T-cell (primary cell): ENCODE results near the gene CTSF. TPM values are rescaled to one million over a fixed set of nuclear protein-coding genes. Genes with fewer than 3 reads are reported as not detected.
"Not testable (repeated sequence)": the region's sequence is repeated elsewhere in the genome, so short reads cannot be mapped to it uniquely, and the experiment has no call there.

Experiments used
- ATAC-seq, 4 experiments: fragments of 200-7000 bp in 3 of 4; fragments of 150-1000 bp in 1 of 4; cut with Tn5 transposase; replicated peaks in 1 of 4; 1 replicate in 3 of 4; 2 replicates in 1 of 4; pipeline ENCODE4 v1.10.0; 2021; ENCODE audit warnings: moderate library complexity in 3 of 4, mild to moderate bottlenecking in 2 of 4, moderate number of reproducible peaks in 1 of 4
- CTCF ChIA-PET, 2 donors: fragments of 300-600 bp; sonication (Branson Sonifier 250); formaldehyde crosslinking; loops; one replicate each; lab custom pipeline; 2022; ENCODE audit warnings: antibody characterized with exemption in 2 of 2; lab: Charles Lee
- POLR2A ChIA-PET, 2 donors: fragments of 300-600 bp; sonication (Branson Sonifier 250); formaldehyde crosslinking; loops; one replicate each; lab custom pipeline; 2022; ENCODE audit warnings: antibody characterized with exemption in 2 of 2; lab: Charles Lee
- DNase-seq, 35 experiments: peaks; one replicate each; pipeline versions ENCODE4 v3.0.0 to v3.0.0-alpha.2; 2013 to 2023
- H3K27ac ChIP-seq: one replicate; pipeline ENCODE4 v1.5.1; 2013; ENCODE audit warnings: low read length
- H3K27me3 ChIP-seq, 2 experiments: replicated peaks in 1 of 2; 1 replicate in 1 of 2; 2 replicates in 1 of 2; pipeline versions ENCODE4 v1.6.1 to v1.7.0; 2013; ENCODE audit warnings: low read length in 1 of 2, mixed read lengths in 1 of 2; ENCODE audit not compliant: control insufficient read depth in 2 of 2, insufficient read depth in 2 of 2; ENCODE audit errors: extremely low read depth in 1 of 2
- H3K36me3 ChIP-seq, 2 donors: 1 replicate in 1 of 2; 2 replicates in 1 of 2; pipeline versions ENCODE4 v1.6.1 to v1.7.0; 2013; ENCODE audit warnings: low read length in 1 of 2; ENCODE audit not compliant: control insufficient read depth in 2 of 2, insufficient read depth in 1 of 2; ENCODE audit errors: extremely low read depth in 1 of 2
- H3K4me1 ChIP-seq, 2 experiments: 1 replicate in 1 of 2; 2 replicates in 1 of 2; pipeline versions ENCODE4 v1.6.1 to v1.7.0; 2013; ENCODE audit warnings: low read length in 2 of 2, mixed read lengths in 1 of 2; ENCODE audit not compliant: insufficient read depth in 2 of 2, control insufficient read depth in 1 of 2; ENCODE audit errors: extremely low read depth in 1 of 2
- H3K4me3 ChIP-seq, 2 donors: 1 replicate in 1 of 2; 2 replicates in 1 of 2; pipeline versions ENCODE4 v1.5.1 to v1.7.0; 2013; ENCODE audit warnings: mild to moderate bottlenecking in 2 of 2, low read length in 1 of 2, moderate library complexity in 1 of 2; ENCODE audit not compliant: control insufficient read depth in 1 of 2; ENCODE audit errors: extremely low read depth in 1 of 2
- H3K9me3 ChIP-seq: 2 replicates; pipeline ENCODE4 v1.7.0; 2013
- H3K27ac Mint-ChIP-seq, 2 donors: one replicate each; pipeline ENCODE4 v1.8.0; 2020 to 2021; ENCODE audit warnings: mild to moderate bottlenecking in 2 of 2, mixed read lengths in 2 of 2
- H3K27me3 Mint-ChIP-seq, 2 donors: one replicate each; pipeline ENCODE4 v1.8.0; 2021 to 2022; ENCODE audit warnings: mixed read lengths in 2 of 2
- H3K36me3 Mint-ChIP-seq: one replicate; pipeline ENCODE4 v1.8.0; 2021; ENCODE audit warnings: mixed read lengths
- H3K4me1 Mint-ChIP-seq, 3 donors: one replicate each; pipeline ENCODE4 v1.8.0; 2020 to 2022; ENCODE audit warnings: mixed read lengths in 3 of 3, mild to moderate bottlenecking in 1 of 3
- H3K4me3 Mint-ChIP-seq, 3 donors: one replicate each; pipeline ENCODE4 v1.8.0; 2020 to 2022; ENCODE audit warnings: mild to moderate bottlenecking in 3 of 3, mixed read lengths in 3 of 3, moderate library complexity in 3 of 3
- H3K9me3 Mint-ChIP-seq, 3 donors: one replicate each; pipeline ENCODE4 v1.8.0; 2020 to 2022; ENCODE audit warnings: mixed read lengths in 3 of 3
- WGBS: methylation state at CpG from one replicate; pipeline ENCODE4 v1.1.5; 2013; ENCODE audit warnings: missing lambda C conversion rate; ENCODE audit not compliant: insufficient coverage; 5-methylcytosine and 5-hydroxymethylcytosine counted together
- total RNA-seq, 35 experiments: library from RNA in 6 of 35; stranded (reverse) in 6 of 35; fragments of 120-200 nt in 1 of 35; gene quantifications; one replicate each; pipeline versions ENCODE4 v1.2.1 to v1.2.4 and lab custom pipeline; 2013 to 2026

Gene CTSF
- total RNA-seq, 5 donors from 2014 or later (not counting 1 experiment from before 2014, with no cell fraction given), result 18.2 to 39.3 (median 30.4) TPM

DNA sequence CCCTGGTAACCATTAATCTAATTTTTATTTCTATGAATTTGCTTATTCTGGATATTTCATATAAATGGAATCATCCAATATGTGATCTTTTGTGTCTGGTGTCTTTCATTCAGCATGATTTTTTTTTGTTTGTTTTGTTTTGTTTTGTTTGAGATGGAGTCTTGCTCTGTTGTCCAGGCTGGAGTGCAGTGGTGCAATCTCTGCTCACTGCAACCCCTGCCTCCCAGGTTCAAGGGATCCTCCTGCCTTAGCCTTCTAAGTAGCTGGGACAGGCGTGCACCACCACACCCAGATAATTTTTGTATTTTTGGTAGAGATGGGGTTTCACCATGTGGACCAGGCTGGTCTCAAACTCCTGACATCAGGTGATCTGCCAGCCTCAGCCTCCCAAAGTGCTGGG lies 17.0 kb upstream of the CTSF start:
- H3K4me3 ChIP-seq, H3K27ac ChIP-seq, H3K9me3 Mint-ChIP-seq, H3K27ac Mint-ChIP-seq, H3K9me3 ChIP-seq, POLR2A ChIA-PET, H3K27me3 ChIP-seq, H3K36me3 ChIP-seq, ATAC-seq, H3K27me3 Mint-ChIP-seq, H3K4me3 Mint-ChIP-seq, CTCF ChIA-PET, H3K36me3 Mint-ChIP-seq, H3K4me1 ChIP-seq, DNase-seq, H3K4me1 Mint-ChIP-seq: not testable (repeated sequence)
- WGBS, result no CpG with 5 or more reads among the region's 1 CpG

DNA sequence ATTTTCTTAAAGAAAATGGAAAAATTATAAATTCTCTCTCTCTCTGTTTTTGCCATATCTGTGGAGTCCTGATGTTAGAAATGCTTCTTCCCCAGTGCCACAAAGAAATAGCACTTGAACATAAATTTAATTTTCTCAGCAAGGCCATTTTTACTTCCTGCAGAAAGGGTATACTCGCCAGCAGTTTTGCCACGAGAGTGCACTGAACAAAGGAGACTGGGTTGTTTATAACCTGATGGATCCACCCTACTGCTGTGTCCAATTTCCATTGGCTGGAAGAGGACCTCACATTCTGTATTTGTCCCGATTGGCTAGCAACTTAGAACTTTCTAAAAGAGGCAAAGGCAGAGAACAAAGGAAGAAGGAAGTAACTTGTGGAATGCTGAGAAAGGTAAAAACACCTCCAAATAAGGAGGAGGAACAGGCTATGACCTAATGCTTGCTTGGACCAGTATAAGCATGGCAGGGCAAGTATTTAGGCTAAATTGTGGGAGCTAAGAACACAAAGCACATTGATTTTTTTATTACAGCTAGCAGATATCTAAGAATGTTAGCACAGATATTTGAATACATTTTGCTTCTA lies 14.2 kb upstream of the CTSF start:
- POLR2A ChIA-PET, H3K4me1 ChIP-seq, H3K27ac ChIP-seq, CTCF ChIA-PET, DNase-seq, H3K36me3 Mint-ChIP-seq, H3K9me3 ChIP-seq, H3K27ac Mint-ChIP-seq, ATAC-seq, H3K27me3 Mint-ChIP-seq, H3K9me3 Mint-ChIP-seq, H3K36me3 ChIP-seq, H3K4me3 ChIP-seq, H3K4me3 Mint-ChIP-seq: not testable (repeated sequence)
- H3K4me1 Mint-ChIP-seq, result peaks cover 6 to 15% (median 10%) of the 10 kb centered on the region in 3 donors
- peaks cover 0 to 15% of the 10 kb centered on the region in 2 experiments for H3K27me3 ChIP-seq
- 75% methylated on average over 2 of the region's 3 CpGs for WGBS

DNA sequence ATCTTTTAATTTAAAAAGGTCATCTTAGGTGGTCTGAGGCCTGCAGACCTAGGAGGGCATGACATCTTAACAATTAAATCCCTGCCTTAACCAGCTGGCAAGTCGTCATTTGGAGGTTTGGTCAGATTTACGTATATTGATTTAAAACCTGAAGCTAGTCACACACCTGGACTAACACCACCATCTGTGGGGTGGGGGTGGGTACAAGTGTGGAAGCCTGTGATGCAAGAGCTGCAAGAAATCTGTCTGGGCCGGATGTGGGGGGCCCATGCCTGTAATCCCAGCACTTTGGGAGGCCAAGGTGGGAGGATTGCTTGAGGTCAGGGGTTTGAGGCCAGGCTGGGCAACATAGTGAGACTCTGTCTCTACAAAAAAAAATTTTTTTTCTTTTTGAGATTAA lies 12.9 kb upstream of the CTSF start:
- POLR2A ChIA-PET, result interaction anchor here in 1 of 2 donors (0.6 kb wide), 1 partner anchor 1822 kb away, joined by 4 read pairs; no protein-coding TSS in a partner anchor
- no peaks in the 10 kb centered on the region for H3K36me3 Mint-ChIP-seq
- peaks cover 6 to 15% (median 10%) of the 10 kb centered on the region in 3 donors for H3K4me1 Mint-ChIP-seq

DNA sequence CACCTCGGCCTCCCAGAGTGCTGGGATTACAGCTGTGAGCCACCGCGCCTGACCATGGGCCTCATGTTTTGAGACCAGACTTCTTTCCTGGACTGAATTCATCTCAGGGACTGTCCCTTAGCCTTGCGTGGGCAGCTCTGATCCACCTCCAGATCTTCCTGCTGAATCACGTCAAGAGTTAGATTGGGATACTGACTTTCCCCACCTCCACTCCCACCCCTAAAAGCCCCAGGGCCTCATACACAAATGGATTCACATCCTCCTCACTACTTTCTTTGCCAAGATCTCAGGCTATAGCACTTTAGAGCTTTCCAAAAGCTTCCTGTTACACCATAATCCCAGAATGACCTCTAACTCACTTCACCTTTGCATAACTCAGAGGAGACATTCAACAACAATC lies 12.4 kb upstream of the CTSF start:
- Histone ChIP-seq H3K4me3 (no peak overlapping the region), H3K4me1 (peaks cover 0 to 7% of the 10 kb centered on the region in 2 experiments), H3K27ac (no peak overlapping the region), H3K9me3 (no peaks in the 10 kb centered on the region), H3K27me3 (peaks cover 0 to 14% of the 10 kb centered on the region in 2 experiments), H3K36me3 (no peaks in the 10 kb centered on the region)
- 64% methylated on average over 5 of the region's 5 CpGs for WGBS
- Mint-ChIP-seq H3K9me3 (peaks cover 0 to 10% (median 0%) of the 10 kb centered on the region in 3 donors), H3K4me1 (peaks cover 6 to 15% (median 10%) of the 10 kb centered on the region in 3 donors), H3K27ac (no peak overlapping the region), H3K27me3 (peaks cover 5 to 7% of the 10 kb centered on the region in 2 donors), H3K36me3 (no peaks in the 10 kb centered on the region), H3K4me3 (no peak overlapping the region)
- ChIA-PET CTCF (interaction anchor here (0.9 to 3.5 kb wide), 4 partner anchors 10 to 98 kb away, joined by 3 to 22 read pairs (median 4); partner anchors contain the start of gene RBM4B (in 1 of the 2)), POLR2A (no interaction called here)
- no peak for DNase-seq
- ATAC-seq, result no peak

More for the DNA sequence above, 12.9 kb upstream of the CTSF start:
- Histone ChIP-seq H3K27ac (no peak overlapping the region), H3K36me3 (no peaks in the 10 kb centered on the region), H3K4me3 (no peak overlapping the region), H3K27me3 (peaks cover 0 to 16% of the 10 kb centered on the region in 2 experiments), H3K4me1 (peaks cover 0 to 7% of the 10 kb centered on the region in 2 experiments), H3K9me3 (no peaks in the 10 kb centered on the region)
- no peak for DNase-seq
- 60% methylated on average over 1 of the region's 3 CpGs for WGBS
- Mint-ChIP-seq H3K4me3 (no peak overlapping the region), H3K9me3 (peaks cover 0 to 10% (median 0%) of the 10 kb centered on the region in 3 donors), H3K27ac (no peak overlapping the region), H3K27me3 (peaks cover 1 to 3% of the 10 kb centered on the region in 2 donors)
- ATAC-seq, result no peak
- CTCF ChIA-PET, result interaction anchor here (0.9 to 3.5 kb wide), 4 partner anchors 9 to 97 kb away, joined by 3 to 22 read pairs (median 4); partner anchors contain the start of gene RBM4B (in 1 of the 2)

DNA sequence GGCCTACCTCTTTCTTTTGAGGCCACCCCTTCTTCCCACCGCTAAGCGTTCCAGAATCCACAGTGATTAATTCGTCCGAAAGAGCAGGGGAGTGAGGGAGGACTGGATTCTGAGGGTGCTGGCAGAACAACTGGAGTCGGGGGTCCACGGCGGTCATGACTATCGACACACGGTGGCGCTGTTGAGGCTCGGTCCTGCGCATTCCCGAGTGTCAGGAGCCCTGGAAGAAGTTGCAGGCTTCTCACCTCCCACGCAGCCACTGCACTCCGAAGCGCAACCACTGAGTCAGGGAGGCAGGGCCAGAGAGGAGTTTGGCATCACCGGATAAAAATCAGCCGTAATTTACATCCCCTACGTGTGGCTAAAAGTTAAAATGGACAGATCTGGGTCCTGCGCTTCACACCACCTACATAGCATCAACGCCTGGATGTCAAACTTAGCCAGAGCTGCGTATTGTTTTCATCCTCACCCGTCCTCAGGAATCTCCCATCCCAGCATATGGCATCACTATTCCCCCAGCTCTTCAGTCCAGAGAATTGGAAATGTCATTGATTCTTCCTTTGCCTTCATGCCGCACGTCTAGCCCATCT lies 10.7 kb upstream of the CTSF start:
- Histone ChIP-seq H3K9me3 (no peaks in the 10 kb centered on the region), H3K36me3 (no peaks in the 10 kb centered on the region), H3K27ac (no peak overlapping the region), H3K4me1 (peaks cover 0 to 7% of the 10 kb centered on the region in 2 experiments), H3K27me3 (peaks cover 0 to 14% of the 10 kb centered on the region in 2 experiments), H3K4me3 (no peak overlapping the region)
- WGBS, result 20% methylated on average over 21 of the region's 25 CpGs
- DNase-seq (peak; percentile 31 to 88 (median 65)), ATAC-seq (peak; percentile 64 to 81 (median 76))
- H3K4me1 Mint-ChIP-seq, result peaks cover 6 to 15% (median 10%) of the 10 kb centered on the region in 3 donors
- H3K4me3 Mint-ChIP-seq, result no peak overlapping the region
- CTCF ChIA-PET, result interaction anchor here (0.8 to 3.5 kb wide), 5 partner anchors 13 to 170 kb away, joined by 3 to 22 read pairs (median 4); partner anchors contain the start of genes CCDC87 (in 1 of the 2) and RBM4B (in 1 of the 2)
- no peak overlapping the region for H3K27ac Mint-ChIP-seq
- no peaks in the 10 kb centered on the region for H3K36me3 Mint-ChIP-seq
- peaks cover 0 to 10% (median 0%) of the 10 kb centered on the region in 3 donors for H3K9me3 Mint-ChIP-seq
- POLR2A ChIA-PET, result no interaction called here
- H3K27me3 Mint-ChIP-seq, result peaks cover 5 to 16% of the 10 kb centered on the region in 2 donors

DNA sequence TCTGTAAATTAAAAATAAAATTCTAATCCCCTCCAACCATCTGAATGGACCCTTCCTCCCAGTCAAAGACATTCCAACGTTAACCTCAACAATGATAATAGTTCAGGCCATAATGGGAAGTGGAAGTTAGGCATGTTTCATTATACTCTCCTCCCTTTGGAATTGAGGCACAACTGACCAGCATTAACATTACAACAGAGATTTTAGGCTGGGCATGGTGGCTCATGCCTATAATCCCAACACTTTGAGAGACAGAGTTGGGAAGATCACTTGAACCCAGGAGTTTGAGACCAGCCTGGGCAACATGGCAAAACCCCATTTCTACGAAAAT lies 2.4 kb upstream of the CTSF start:
- H3K36me3 ChIP-seq, result no peaks in the 10 kb centered on the region
- WGBS, result 100% methylated on average over 1 of the region's 2 CpGs
- Mint-ChIP-seq H3K27me3 (peaks cover 7 to 20% of the 10 kb centered on the region in 2 donors), H3K4me3 (no peak overlapping the region), H3K9me3 (no peaks in the 10 kb centered on the region), H3K27ac (no peak overlapping the region), H3K36me3 (peaks cover 4% of the 10 kb centered on the region), H3K4me1 (peaks cover 11 to 16% (median 14%) of the 10 kb centered on the region in 3 donors)
- ATAC-seq (no peak), DNase-seq (no peak)
- H3K27ac ChIP-seq, result no peak overlapping the region
- ChIA-PET POLR2A (no interaction called here), CTCF (no interaction called here)
- peaks cover 0 to 14% of the 10 kb centered on the region in 2 experiments for H3K4me1 ChIP-seq
- peaks cover 0 to 11% of the 10 kb centered on the region in 2 experiments for H3K27me3 ChIP-seq
- no peak overlapping the region for H3K4me3 ChIP-seq
- H3K9me3 ChIP-seq, result no peaks in the 10 kb centered on the region
